Activated CD8-positive, alpha-beta memory T cell treated with anti-CD3 and anti-CD28 coated beads, Interleukin-2, amount 50 U/mL, for 4 hours (primary cell): ENCODE measurements around the gene TM2D3.

Experiments used
- DNase-seq: peaks from one replicate; pipeline ENCODE4 v3.0.0-alpha.2; 2020

TM2D3 gene

DNA sequence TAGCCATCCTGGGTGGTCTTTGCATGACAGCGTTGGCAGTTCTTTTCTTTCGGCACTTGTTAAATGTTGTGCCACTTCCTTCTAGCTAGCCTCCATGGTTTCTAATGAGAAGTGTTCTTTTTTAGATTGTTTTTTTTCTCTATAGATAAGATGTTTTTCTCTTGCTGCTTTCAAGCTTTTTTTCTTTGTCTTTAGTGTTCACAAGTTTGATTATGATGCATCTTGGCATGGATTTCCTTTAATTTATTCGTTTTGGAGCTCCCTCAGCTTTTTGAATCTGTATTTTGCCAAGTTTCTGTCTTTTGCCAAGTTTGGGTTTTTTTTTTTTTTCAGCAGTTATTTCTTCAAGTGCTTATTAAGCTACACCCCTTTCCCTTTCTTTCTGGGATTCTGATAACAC is 53.1 kb downstream of the TM2D3 start:
- no peak for DNase-seq

- DNase-seq, result no peak
These were observed 54.7 kb downstream of the TM2D3 start for GRCh38 chr15:101597360-101597928.

DNA sequence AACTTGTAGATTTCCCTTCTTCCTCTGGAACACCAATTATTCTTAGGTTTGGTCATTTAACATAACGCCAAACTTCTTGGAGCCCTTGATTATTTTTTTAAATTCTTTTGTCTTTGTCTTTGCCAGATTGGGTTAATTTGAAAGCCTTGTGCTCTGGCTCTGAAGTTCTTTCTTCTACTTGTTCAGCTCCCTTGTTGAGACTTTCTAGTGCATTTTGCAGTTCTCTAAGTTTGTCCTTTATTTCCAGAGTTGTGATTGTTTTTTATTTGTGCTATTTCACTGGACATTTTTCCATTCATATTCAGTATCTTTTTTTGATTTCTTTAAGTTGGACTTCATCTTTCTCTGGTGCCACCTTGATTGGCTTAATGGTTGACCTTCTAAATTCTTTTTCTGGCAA is 55.5 kb downstream of the TM2D3 start:
- no peak for DNase-seq
